ENCODE data around the gene CCDC117.

Gene CCDC117

GRCh38 chr22:28810821-28811491, 38.5 kb downstream of the CCDC117 start:
- Histone ChIP-seq H3K27ac (ENCODE audit: low read length) (no peak overlapping the region), H3K36me3 (ENCODE audit: control insufficient read depth in 1 of 2, insufficient read depth in 2 of 2, low read length in 2 of 2) (no peaks in the 10 kb centered on the region), H3K9me3 (ENCODE audit: control insufficient read depth in 1 of 2, low read length in 2 of 2) (no peaks in the 10 kb centered on the region), H3K4me3 (ENCODE audit: low read depth in 1 of 2, low read length in 2 of 2) (no peak overlapping the region), H3K4me1 (ENCODE audit: control insufficient read depth in 1 of 2, insufficient read depth in 2 of 2, low read length in 2 of 2) (peaks cover 6 to 10% of the 10 kb centered on the region in 2 donors), H3K27me3 (ENCODE audit: low read depth, low read length) (no peaks in the 10 kb centered on the region)

- no peaks in the 10 kb centered on the region for H3K9me3 ChIP-seq (ENCODE audit: control insufficient read depth in 1 of 2, low read length in 2 of 2)
- H3K27ac ChIP-seq (ENCODE audit: low read length), result no peak overlapping the region
- peaks cover 6 to 10% of the 10 kb centered on the region in 2 donors for H3K4me1 ChIP-seq (ENCODE audit: control insufficient read depth in 1 of 2, insufficient read depth in 2 of 2, low read length in 2 of 2)
- H3K27me3 ChIP-seq (ENCODE audit: low read depth, low read length), result no peaks in the 10 kb centered on the region
- no peaks in the 10 kb centered on the region for H3K36me3 ChIP-seq (ENCODE audit: control insufficient read depth in 1 of 2, insufficient read depth in 2 of 2, low read length in 2 of 2)
- no peak overlapping the region for H3K4me3 ChIP-seq (ENCODE audit: low read depth in 1 of 2, low read length in 2 of 2)
Measured at GRCh38 chr22:28812516-28812915, 40.0 kb downstream of the CCDC117 start.

GRCh38 chr22:28813772-28814518, 41.5 kb downstream of the CCDC117 start:
- no peaks in the 10 kb centered on the region for H3K27me3 ChIP-seq (ENCODE audit: low read depth, low read length)
- peaks cover 10 to 13% of the 10 kb centered on the region in 2 donors for H3K4me1 ChIP-seq (ENCODE audit: control insufficient read depth in 1 of 2, insufficient read depth in 2 of 2, low read length in 2 of 2)
- H3K9me3 ChIP-seq (ENCODE audit: control insufficient read depth in 1 of 2, low read length in 2 of 2), result no peaks in the 10 kb centered on the region
- H3K4me3 ChIP-seq (ENCODE audit: low read depth in 1 of 2, low read length in 2 of 2), result no peak overlapping the region
- no peak overlapping the region for H3K27ac ChIP-seq (ENCODE audit: low read length)
- no peaks in the 10 kb centered on the region for H3K36me3 ChIP-seq (ENCODE audit: control insufficient read depth in 1 of 2, insufficient read depth in 2 of 2, low read length in 2 of 2)

- Histone ChIP-seq H3K27ac (ENCODE audit: low read length) (no peak overlapping the region), H3K9me3 (ENCODE audit: control insufficient read depth in 1 of 2, low read length in 2 of 2) (no peaks in the 10 kb centered on the region), H3K4me1 (ENCODE audit: control insufficient read depth in 1 of 2, insufficient read depth in 2 of 2, low read length in 2 of 2) (peaks cover 10 to 13% of the 10 kb centered on the region in 2 donors), H3K4me3 (ENCODE audit: low read depth in 1 of 2, low read length in 2 of 2) (no peak overlapping the region), H3K36me3 (ENCODE audit: control insufficient read depth in 1 of 2, insufficient read depth in 2 of 2, low read length in 2 of 2) (no peaks in the 10 kb centered on the region), H3K27me3 (ENCODE audit: low read depth, low read length) (no peaks in the 10 kb centered on the region)
Measured at GRCh38 chr22:28815111-28815510, 42.6 kb downstream of the CCDC117 start.

GRCh38 chr22:28815729-28816128, 43.2 kb downstream of the CCDC117 start:
- Histone ChIP-seq H3K27me3 (ENCODE audit: low read depth, low read length) (no peaks in the 10 kb centered on the region), H3K9me3 (ENCODE audit: control insufficient read depth in 1 of 2, low read length in 2 of 2) (no peaks in the 10 kb centered on the region), H3K4me1 (ENCODE audit: control insufficient read depth in 1 of 2, insufficient read depth in 2 of 2, low read length in 2 of 2) (peaks cover 10 to 13% of the 10 kb centered on the region in 2 donors), H3K27ac (ENCODE audit: low read length) (no peak overlapping the region), H3K36me3 (ENCODE audit: control insufficient read depth in 1 of 2, insufficient read depth in 2 of 2, low read length in 2 of 2) (no peaks in the 10 kb centered on the region), H3K4me3 (ENCODE audit: low read depth in 1 of 2, low read length in 2 of 2) (no peak overlapping the region)

- no peaks in the 10 kb centered on the region for H3K9me3 ChIP-seq (ENCODE audit: control insufficient read depth in 1 of 2, low read length in 2 of 2)
- no peak overlapping the region for H3K4me3 ChIP-seq (ENCODE audit: low read depth in 1 of 2, low read length in 2 of 2)
- no peak overlapping the region for H3K27ac ChIP-seq (ENCODE audit: low read length)
- H3K36me3 ChIP-seq (ENCODE audit: control insufficient read depth in 1 of 2, insufficient read depth in 2 of 2, low read length in 2 of 2), result no peaks in the 10 kb centered on the region
- peaks cover 7 to 9% of the 10 kb centered on the region in 2 donors for H3K4me1 ChIP-seq (ENCODE audit: control insufficient read depth in 1 of 2, insufficient read depth in 2 of 2, low read length in 2 of 2)
- no peaks in the 10 kb centered on the region for H3K27me3 ChIP-seq (ENCODE audit: low read depth, low read length)
Measured at GRCh38 chr22:28817064-28817463, 44.6 kb downstream of the CCDC117 start.

- peak overlapping the region; percentile 87 for H3K27ac ChIP-seq (ENCODE audit: low read length)
Measured at GRCh38 chr22:28817919-28818859, 45.7 kb downstream of the CCDC117 start.

GRCh38 chr22:28819253-28820096, 47.0 kb downstream of the CCDC117 start:
- no peaks in the 10 kb centered on the region for H3K36me3 ChIP-seq (ENCODE audit: control insufficient read depth in 1 of 2, insufficient read depth in 2 of 2, low read length in 2 of 2)
- peak overlapping the region; percentile 87 for H3K27ac ChIP-seq (ENCODE audit: low read length)
- H3K4me1 ChIP-seq (ENCODE audit: control insufficient read depth in 1 of 2, insufficient read depth in 2 of 2, low read length in 2 of 2), result peaks cover 4% of the 10 kb centered on the region in 2 donors
- H3K4me3 ChIP-seq (ENCODE audit: low read depth in 1 of 2, low read length in 2 of 2), result no peak overlapping the region
- no peaks in the 10 kb centered on the region for H3K27me3 ChIP-seq (ENCODE audit: low read depth, low read length)
- no peaks in the 10 kb centered on the region for H3K9me3 ChIP-seq (ENCODE audit: control insufficient read depth in 1 of 2, low read length in 2 of 2)

More at GRCh38 chr22:28817919-28818859, 45.7 kb downstream of the CCDC117 start:
- Histone ChIP-seq H3K27me3 (ENCODE audit: low read depth, low read length) (no peaks in the 10 kb centered on the region), H3K36me3 (ENCODE audit: control insufficient read depth in 1 of 2, insufficient read depth in 2 of 2, low read length in 2 of 2) (no peaks in the 10 kb centered on the region), H3K4me3 (ENCODE audit: low read depth in 1 of 2, low read length in 2 of 2) (no peak overlapping the region), H3K9me3 (ENCODE audit: control insufficient read depth in 1 of 2, low read length in 2 of 2) (no peaks in the 10 kb centered on the region), H3K4me1 (ENCODE audit: control insufficient read depth in 1 of 2, insufficient read depth in 2 of 2, low read length in 2 of 2) (peaks cover 4% of the 10 kb centered on the region in 2 donors)

GRCh38 chr22:28820885-28821284, 48.4 kb downstream of the CCDC117 start:
- Histone ChIP-seq H3K27me3 (ENCODE audit: low read depth, low read length) (no peaks in the 10 kb centered on the region), H3K4me3 (ENCODE audit: low read depth in 1 of 2, low read length in 2 of 2) (no peak overlapping the region), H3K4me1 (ENCODE audit: control insufficient read depth in 1 of 2, insufficient read depth in 2 of 2, low read length in 2 of 2) (peaks cover 4% of the 10 kb centered on the region in 2 donors), H3K36me3 (ENCODE audit: control insufficient read depth in 1 of 2, insufficient read depth in 2 of 2, low read length in 2 of 2) (no peaks in the 10 kb centered on the region), H3K27ac (ENCODE audit: low read length) (no peak overlapping the region), H3K9me3 (ENCODE audit: control insufficient read depth in 1 of 2, low read length in 2 of 2) (no peaks in the 10 kb centered on the region)

- Histone ChIP-seq H3K9me3 (ENCODE audit: control insufficient read depth in 1 of 2, low read length in 2 of 2) (no peaks in the 10 kb centered on the region), H3K27ac (ENCODE audit: low read length) (peak overlapping the region; percentile 27), H3K4me3 (ENCODE audit: low read depth in 1 of 2, low read length in 2 of 2) (no peak overlapping the region), H3K27me3 (ENCODE audit: low read depth, low read length) (no peaks in the 10 kb centered on the region), H3K4me1 (ENCODE audit: control insufficient read depth in 1 of 2, insufficient read depth in 2 of 2, low read length in 2 of 2) (peaks cover 4% of the 10 kb centered on the region in 2 donors), H3K36me3 (ENCODE audit: control insufficient read depth in 1 of 2, insufficient read depth in 2 of 2, low read length in 2 of 2) (no peaks in the 10 kb centered on the region)
Measured at GRCh38 chr22:28821452-28821851, 49.0 kb downstream of the CCDC117 start.

All from muscle layer of duodenum (tissue), 2 donors.